ENCODE results near the gene PTGER4.
"Not testable (repeated sequence)": the region's sequence is repeated elsewhere in the genome, so short reads cannot be mapped to it uniquely, and the experiment has no call there.

The PTGER4 gene

DNA sequence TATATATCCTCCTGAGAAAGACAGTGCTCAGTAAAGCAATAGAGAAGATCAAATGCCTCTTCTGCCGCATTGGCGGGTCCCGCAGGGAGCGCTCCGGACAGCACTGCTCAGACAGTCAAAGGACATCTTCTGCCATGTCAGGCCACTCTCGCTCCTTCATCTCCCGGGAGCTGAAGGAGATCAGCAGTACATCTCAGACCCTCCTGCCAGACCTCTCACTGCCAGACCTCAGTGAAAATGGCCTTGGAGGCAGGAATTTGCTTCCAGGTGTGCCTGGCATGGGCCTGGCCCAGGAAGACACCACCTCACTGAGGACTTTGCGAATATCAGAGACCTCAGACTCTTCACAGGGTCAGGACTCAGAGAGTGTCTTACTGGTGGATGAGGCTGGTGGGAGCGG, 12.2 kb downstream of the PTGER4 start:
- DNase-seq = no peak

DNA sequence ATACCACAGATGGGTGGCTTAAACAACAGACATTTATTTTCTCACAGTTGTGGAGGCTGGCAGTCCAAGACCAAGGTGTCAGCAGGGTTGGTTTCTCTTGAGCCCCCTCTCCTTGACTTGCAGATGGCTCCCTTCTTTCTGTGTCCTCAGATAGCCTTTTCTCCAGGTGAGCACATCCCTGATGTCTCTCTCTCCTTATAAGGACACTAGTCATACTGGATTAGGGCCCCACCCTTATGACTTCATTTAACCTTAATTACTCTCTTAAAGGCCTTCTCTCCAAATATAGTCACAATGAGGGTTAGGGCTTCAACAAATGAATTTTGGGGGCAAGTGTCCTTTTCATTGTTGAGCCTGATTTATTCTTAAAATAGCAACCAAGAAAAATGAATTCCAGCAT, 14.7 kb downstream of the PTGER4 start:
- DNase-seq = no peak

DNA sequence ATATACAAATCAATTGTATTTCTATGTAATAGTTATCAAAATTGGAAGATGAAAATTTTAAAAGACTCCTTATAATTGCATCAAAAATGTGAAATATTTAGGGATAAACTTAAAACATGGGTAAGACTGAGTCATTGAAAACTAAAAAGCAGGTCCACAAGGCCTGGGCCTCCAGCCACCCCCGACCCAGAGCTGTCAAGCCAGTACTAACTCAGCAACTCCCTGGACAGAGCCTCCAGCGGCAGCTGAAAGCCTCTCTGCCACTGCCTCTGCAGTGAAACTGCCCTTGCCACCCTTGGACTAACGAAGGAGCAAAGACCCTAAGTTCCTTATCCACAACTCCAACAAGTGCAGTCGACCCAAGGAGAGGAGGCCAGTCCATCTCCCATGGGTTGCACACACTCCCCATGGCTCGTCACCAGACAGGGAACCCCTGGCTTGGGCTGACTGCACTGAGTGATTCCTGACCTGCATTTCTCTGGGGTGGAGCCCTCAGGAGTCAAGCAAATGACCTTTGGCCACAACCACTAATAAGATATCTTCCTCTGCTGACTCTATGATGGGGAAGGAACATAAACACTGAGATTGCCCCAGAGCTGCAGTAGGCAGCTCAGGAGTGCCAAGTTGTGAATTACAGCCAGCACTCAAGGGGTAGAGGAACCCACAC, 20.5 kb downstream of the PTGER4 start:
- no peak for DNase-seq

DNA sequence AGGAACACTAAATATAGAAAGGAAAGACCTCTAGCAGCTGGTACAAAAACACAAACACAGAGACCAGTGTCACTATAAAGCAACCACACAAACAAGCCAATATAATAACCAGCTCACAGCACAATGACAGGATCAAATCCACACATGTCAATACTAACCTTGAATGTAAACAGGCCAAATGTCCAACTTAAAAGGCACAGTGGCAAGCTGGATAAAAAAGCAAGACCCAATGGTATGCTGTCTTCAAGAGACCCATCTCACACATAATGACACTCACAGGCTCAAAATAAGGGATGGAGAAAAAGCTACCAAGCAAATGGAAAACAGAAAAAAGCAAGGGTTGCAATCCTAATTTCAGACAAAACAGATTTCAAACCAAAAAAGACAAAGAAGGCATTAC, 22.3 kb downstream of the PTGER4 start:
- not testable (repeated sequence) for DNase-seq

DNA sequence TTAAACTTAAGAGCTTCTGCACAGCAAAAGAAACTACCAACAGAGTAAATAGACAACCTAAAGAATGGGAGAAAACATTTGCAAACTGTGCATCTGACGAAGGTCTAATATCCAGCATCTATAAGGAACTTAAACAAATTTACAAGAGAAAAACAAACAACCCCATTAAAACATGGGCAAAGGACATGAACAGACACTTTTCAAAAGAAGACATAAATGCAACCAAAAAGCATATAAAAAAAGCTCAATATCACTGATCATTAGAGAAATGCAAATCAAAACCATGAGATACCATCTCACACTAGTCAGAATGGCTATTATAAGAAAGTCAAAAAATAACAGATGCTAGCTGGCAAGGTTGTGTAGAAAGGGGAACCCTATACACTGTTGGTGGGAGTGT, 25.8 kb downstream of the PTGER4 start:
- DNase-seq = not testable (repeated sequence)

DNA sequence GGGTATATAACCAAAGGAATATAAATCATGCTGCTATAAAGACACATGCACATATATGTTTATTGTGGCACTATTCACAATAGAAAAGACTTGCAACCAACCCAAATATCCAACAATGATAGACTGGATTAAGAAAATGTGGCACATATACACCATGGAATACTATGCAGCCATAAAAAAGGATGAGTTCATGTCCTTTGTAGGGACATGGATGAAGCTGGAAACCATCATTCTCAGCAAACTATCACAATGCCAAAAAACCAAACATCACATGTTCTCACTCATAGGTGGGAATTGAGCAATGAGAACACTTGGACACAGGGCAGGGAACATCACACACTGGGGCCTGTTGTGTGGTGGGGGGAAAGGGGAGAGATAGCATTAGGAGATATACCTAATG, 30.9 kb downstream of the PTGER4 start:
- DNase-seq = not testable (repeated sequence)

DNA sequence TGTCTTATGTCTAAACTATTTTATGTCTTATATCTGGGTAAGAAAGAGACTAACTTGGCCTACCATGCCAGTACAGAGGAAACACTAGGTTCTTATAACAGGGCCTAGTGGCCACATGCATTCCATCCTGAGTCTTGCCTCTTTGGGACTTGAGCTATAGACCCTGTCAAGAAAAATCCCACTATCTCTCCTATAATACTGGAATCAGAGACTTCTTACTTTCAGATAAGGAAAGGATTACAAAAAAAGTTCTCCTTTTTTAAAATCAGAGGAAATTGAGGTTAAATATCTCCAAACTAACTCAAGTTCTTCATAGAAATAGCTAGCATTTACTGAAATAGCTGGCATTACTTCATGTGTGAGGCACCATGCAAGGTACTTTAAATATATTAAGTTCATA, 34.3 kb downstream of the PTGER4 start:
- DNase-seq = no peak

DNA sequence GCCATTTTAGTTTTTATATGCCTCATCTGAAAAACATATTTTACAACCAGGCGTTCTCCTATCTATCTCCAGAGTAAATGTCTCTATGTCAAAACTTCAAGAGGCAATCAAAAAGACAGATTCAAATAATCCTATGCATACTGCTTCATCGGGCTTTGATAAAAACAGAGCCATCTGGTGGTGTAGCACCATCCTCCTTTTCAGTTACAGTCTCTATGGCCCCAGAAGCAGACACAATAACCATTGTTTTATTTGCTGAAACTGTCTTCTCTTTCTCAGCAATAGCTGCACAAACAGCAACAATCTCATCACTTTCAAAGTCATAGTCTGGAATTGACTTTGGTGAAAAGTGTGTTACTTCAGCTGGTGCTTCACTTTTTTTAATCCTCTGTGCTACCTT, 36.3 kb downstream of the PTGER4 start:
- no peak for DNase-seq

DNA sequence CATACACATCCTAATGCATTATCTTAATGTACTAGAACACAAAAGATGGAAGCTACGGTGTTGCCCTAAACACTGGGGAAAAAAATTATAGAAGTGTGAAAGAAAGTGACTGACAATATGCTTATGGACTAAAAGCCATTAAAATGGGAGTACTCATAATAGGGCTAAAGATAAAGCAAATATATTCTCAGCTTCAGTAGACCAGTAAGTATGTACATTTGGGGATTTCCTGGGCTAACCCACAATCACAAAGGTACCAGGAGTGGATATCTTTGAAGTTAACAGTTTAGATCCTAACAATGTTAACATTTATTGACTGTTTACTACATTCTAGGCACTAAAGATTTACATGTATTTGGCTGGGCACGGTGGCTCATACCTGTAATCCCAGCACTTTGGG, 36.9 kb downstream of the PTGER4 start:
- no peak for DNase-seq

DNA sequence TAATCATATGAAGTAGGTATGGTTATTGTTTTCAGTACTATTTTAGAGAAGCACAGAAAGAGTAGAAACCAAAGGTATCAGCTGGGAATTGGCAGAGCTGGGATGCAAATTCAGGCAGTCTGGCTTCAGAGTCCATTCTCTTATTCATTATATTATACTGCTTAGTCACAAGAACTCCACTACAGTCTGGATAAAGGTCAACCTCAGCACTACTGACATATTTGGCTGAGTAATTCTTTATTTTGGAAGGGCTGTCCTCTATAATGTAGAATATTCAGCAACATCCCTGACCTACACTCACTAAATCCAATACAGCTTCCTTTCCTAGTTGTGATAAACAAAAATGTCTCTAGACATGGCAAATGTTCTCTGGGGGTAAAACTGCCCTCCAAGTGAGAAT, 37.6 kb downstream of the PTGER4 start:
- no peak for DNase-seq

DNA sequence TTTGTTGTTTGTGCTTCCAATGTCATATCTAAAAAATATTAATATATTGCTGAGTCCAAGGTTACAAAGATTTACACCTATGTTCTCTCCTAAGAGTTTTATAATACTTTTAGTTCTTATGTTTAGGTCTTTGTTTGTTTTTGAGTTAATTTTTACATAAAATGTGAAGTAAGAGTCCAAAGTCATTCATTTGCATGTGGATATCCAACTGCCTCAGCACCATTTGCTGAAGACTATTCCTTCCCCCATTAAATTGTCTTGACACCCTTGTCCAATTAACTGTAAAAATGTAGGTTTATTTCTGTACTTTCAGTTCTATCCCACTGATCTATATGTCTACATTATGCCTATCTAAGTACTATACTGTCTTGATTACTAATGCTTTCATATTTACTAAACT, 40.4 kb downstream of the PTGER4 start:
- no peak for DNase-seq

DNA sequence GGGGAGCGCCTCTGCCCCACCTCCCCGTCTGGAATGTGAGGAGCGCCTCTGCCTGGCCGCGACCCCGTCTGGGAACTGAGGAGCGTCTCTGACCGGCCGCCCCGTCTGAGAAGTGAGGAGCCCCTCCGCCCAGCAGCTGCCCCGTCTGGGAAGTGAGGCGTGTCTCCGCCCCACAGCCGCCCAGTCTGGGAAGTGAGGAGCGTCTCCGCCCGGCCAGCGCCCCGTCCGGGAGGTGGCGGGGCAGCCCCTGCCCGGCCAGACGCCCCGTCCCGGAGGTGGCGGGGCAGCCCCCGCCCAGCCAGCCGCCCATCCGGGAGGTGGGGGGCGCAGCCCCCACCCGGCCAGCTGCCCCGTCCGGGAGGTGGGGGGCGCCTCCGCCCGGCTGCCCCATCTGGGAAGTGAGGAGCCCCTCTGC, 42.8 kb downstream of the PTGER4 start:
- DNase-seq = not testable (repeated sequence)

DNA sequence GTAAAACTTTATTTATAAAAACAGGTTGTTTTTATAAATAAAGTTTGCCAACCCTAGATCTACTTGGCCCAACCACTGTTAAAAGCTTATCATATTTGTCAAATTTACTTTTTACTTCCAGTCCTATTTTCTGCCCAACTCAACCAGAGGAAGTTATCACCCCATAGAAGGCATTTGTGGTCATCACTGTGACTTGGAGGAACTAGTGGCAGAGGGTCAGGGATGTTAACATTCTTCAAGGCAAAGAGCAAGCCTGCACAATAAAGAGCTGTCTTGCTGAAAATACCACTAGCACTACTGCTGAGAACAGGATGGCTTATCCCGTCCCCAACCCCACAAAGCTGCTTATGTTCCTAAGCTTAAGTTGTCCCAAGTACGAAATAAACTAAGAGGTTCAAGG, 53.7 kb downstream of the PTGER4 start:
- peak; percentile 43 to 50 for DNase-seq

DNA sequence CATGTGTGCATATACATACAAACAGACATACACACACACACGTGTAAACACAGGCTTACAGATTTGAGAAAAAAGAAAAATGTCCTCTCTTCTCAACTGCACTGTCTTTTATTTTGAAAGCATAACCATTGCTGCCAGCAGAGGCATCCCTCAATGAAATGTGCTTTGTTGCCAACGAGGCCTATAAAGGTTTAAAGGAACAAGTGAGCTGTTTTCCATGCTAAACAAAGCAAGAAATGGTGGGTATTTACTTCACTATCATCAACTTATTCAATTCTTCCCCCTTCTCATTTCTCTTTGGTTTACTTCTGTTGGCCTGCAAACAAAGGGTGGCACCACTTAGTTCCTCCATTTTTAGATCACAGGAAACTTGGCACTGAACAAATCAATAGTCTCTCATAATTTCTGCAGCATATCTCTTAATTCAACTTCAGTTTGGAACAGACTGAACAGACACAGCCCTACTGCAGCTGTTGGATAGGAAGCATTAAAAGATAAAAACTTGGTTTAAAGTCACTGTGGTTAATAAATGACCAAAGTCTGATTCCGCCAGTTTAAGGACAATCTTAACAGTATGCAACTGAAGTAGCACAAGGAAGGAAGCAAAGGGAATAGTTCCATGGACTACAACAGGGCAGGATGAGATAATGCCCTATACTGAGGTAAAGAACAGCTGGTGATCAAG, 54.3 kb downstream of the PTGER4 start:
- DNase-seq = no peak

DNA sequence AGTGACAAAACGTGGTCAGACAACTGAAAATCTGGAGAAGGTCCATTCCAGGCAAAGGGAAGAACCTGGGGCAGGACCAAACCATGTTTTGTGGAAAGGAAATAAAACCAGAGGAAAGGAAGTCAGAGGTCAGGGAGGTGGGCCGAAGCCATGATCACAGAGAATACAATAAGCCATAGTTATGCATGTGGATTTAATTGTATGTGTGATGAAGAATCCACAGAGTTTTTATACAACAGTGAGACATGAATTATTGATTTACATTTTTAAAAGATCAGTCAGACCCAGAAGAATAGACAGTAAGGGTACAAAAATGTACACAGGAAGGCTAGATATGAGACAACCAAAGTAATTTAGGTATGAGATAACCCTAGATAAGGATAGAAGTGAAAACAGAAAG, 55.3 kb downstream of the PTGER4 start:
- no peak for DNase-seq

DNA sequence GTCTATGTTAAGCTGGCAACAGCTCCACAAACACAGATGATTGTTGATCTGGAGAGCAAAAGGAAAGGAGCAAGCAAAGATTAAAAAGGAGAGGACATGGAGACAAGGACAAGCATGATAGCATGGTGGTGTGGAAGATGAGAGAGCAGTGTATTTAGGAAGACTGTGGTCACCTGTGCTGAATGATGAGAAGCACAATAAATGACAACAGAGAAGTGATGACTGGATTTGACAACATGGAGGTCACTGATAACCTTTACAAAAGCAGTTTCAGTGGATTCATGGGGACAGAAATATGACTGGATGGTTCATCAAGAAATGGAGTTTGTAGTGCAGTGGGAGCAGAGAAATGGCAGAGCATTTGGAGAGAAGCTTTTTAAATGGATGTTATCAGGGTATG, 55.9 kb downstream of the PTGER4 start:
- DNase-seq = no peak

DNA sequence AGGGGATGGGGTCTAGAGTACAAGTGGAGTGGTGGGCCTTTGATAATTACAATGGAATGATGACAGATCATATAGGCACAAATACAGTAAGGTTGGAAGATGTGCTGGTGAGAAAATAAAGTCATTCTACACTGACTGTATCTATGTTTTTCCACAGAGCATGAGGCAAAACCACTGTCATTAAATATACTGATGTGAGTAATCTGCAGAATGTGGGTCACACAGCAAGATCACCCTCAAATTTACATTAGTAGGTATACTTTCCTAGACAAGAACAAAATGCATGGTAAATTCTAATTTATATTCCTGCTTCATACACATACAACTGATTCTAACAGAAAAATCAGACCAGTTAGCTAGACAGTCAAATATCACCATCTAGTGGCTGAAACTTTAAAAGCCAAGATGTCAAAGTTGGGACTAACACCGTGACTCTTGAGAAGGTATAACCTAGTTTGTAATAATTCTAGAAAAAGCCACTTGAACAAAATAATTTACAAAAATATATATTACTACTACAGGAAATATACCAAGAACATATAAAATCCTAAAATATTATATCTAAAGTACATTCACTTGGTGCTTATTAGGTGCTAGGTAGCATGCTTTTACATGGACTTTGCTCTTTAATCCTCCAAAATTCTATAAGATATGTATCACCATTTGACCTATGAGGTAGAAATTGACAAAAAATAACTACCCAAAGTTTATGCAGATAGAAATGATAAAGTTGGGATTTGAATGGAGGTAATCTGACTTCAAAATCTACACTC, 56.6 kb downstream of the PTGER4 start:
- peak; percentile 64 to 78 for DNase-seq

DNA sequence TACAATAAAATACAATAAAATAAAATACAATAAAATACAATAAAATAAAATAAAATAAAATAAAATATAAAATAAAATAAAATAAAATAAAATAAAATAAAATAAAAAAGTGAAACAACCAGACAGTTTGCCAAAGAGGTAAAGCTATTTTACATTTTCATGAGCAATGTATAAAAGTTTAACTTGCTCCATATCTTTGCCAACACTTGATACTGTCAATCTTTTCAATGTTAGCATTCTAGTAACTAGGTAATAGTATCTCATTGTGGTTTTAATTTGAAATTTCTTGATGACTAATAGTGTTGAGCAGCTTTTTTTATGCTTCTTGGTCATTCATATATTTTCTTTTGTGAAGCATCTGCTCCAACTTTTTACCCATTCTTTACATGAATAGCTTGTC, 58.8 kb downstream of the PTGER4 start:
- DNase-seq = no peak

Measured in inflammatory macrophage (primary cell).